GM12878 (cell line): ENCODE data around the gene DNAH5. TPM values are rescaled to one million over a fixed set of nuclear protein-coding genes. Genes with fewer than 3 reads are reported as not detected.

Experiments
- ATAC-seq: fragments of 200-7000 bp; cut with Tn5 transposase; 3 replicates; pipeline ENCODE4 v1.9.1; 2020; ENCODE audit warnings: mild to moderate bottlenecking, moderate library complexity
- BruUV-seq: library from RNA; stranded (reverse); fragments of 400-500 nt; replicated peaks from 2 replicates; lab custom pipeline; 2021; lab: Mats Ljungman, UMichigan
- CTCF ChIA-PET: fragments of 300-600 bp; sonication (Branson Sonifier 250); formaldehyde crosslinking; extraction: SDS; loops from one replicate; lab custom pipeline; 2021; ENCODE audit warnings: inconsistent platforms; lab: Yijun Ruan, JAX
- POLR2A ChIA-PET: fragments of 350-600 bp; formaldehyde crosslinking; extraction: SDS; loops from one replicate; lab custom pipeline; 2021; ENCODE audit warnings: inconsistent platforms; lab: Charles Lee
- RAD21 ChIA-PET: fragments of 300-600 bp; sonication (Branson Sonifier 250); formaldehyde crosslinking; loops from one replicate; lab custom pipeline; 2023; ENCODE audit warnings: antibody characterized with exemption; ENCODE audit not compliant: unreplicated experiment; lab: Charles Lee
- SMC1A ChIA-PET: fragments of 300-600 bp; sonication (Branson Sonifier 250); formaldehyde crosslinking; loops from one replicate; lab custom pipeline; 2023; ENCODE audit not compliant: unreplicated experiment, uncharacterized antibody; lab: Charles Lee
- DNase-seq: peaks from one replicate; pipeline ENCODE4 v3.0.0-alpha.2; 2011; ENCODE audit warnings: low read depth, low spot score
- FAIRE-seq: peaks from 3 replicates; lab custom pipeline; 2011; peaks lifted over from hg19 to GRCh38; lab: Jason Lieb, UNC
- H2AFZ ChIP-seq: 2 replicates; pipeline ENCODE4 v1.6.0; 2011; ENCODE audit warnings: low read depth, low read length, control low read depth; ENCODE audit not compliant: control insufficient read depth
- H3K27ac ChIP-seq: 2 replicates; pipeline ENCODE4 v1.5.1; 2011; ENCODE audit warnings: control low read depth; ENCODE audit not compliant: control insufficient read depth, insufficient read depth
- H3K27me3 ChIP-seq, 2 experiments: replicated peaks in 1 of 2; 2 replicates each; pipeline versions ENCODE4 v1.6.0 to v1.6.1; 2011; ENCODE audit warnings: low read length in 1 of 2; ENCODE audit not compliant: control insufficient read depth in 2 of 2, insufficient read depth in 2 of 2
- H3K36me3 ChIP-seq, 2 experiments: 2 replicates each; pipeline ENCODE4 v1.5.1; 2011; ENCODE audit warnings: low read length in 1 of 2; ENCODE audit not compliant: control insufficient read depth in 2 of 2, insufficient read depth in 2 of 2
- H3K4me1 ChIP-seq: 2 replicates; pipeline ENCODE4 v1.6.1; 2011; ENCODE audit warnings: mild to moderate bottlenecking, low read length, moderate library complexity, mixed read lengths; ENCODE audit not compliant: control insufficient read depth, insufficient read depth
- H3K4me2 ChIP-seq: 2 replicates; pipeline ENCODE4 v1.6.0; 2011; ENCODE audit warnings: control low read depth; ENCODE audit not compliant: control insufficient read depth, insufficient read depth
- H3K4me3 ChIP-seq: fragments of 200-600 bp; sonication (generic); 2 replicates; pipeline ENCODE4 v1.5.1; 2016
- H3K79me2 ChIP-seq: 2 replicates; pipeline ENCODE4 v1.6.0; 2011; ENCODE audit warnings: low read length; ENCODE audit not compliant: control insufficient read depth, insufficient read depth
- H3K9ac ChIP-seq: 2 replicates; pipeline ENCODE4 v1.8.0; 2011; ENCODE audit warnings: low read length, control low read depth, mixed read lengths; ENCODE audit not compliant: control insufficient read depth, insufficient read depth
- H3K9me3 ChIP-seq: replicated peaks from 3 replicates; pipeline ENCODE4 v1.5.1; 2011; ENCODE audit warnings: mild to moderate bottlenecking, low read length; ENCODE audit not compliant: control insufficient read depth, insufficient read depth
- H4K20me1 ChIP-seq: 2 replicates; pipeline ENCODE4 v1.6.0; 2011; ENCODE audit not compliant: control insufficient read depth, insufficient read depth
- CHD1 ChIP-seq: IDR thresholded peaks from 2 replicates; pipeline ENCODE4 v1.6.1; 2012; ENCODE audit warnings: low read depth, low read length, improper control_type of control experiment
- FOS ChIP-seq: IDR thresholded peaks from 3 replicates; pipeline ENCODE4 v1.6.1; 2011; ENCODE audit warnings: borderline replicate concordance; ENCODE audit not compliant: insufficient read length; ENCODE audit errors: extremely low read depth
- HDAC2 ChIP-seq: fragments of 200-600 bp; sonication (generic); IDR thresholded peaks from 2 replicates; pipeline ENCODE4 v1.6.1; 2017
- HDAC6 ChIP-seq: fragments of 200-600 bp; sonication (generic); IDR thresholded peaks from one replicate; pipeline ENCODE4 v1.8.0; 2017; ENCODE audit warnings: antibody characterized with exemption; ENCODE audit not compliant: unreplicated experiment
- KAT2A ChIP-seq: conservative IDR thresholded peaks from 2 replicates; pipeline ENCODE4 v1.6.1; 2011; ENCODE audit warnings: low read depth, low read length; ENCODE audit not compliant: control insufficient read depth
- MXI1 ChIP-seq: fragments of 150-350 bp; IDR thresholded peaks from 2 replicates; pipeline ENCODE4 v1.6.1; 2011; ENCODE audit warnings: low read depth, mild to moderate bottlenecking, inconsistent platforms, low read length, improper control_type of control experiment
- NRF1 ChIP-seq: conservative IDR thresholded peaks from 2 replicates; pipeline ENCODE4 v1.6.1; 2011; ENCODE audit warnings: mild to moderate bottlenecking, low read depth, low read length, improper control_type of control experiment
- POLR2A ChIP-seq: IDR thresholded peaks from 2 replicates; pipeline ENCODE4 v1.6.1; 2011; ENCODE audit warnings: low read depth, mild to moderate bottlenecking, low read length
- STAT3 ChIP-seq: IDR thresholded peaks from 2 replicates; pipeline ENCODE4 v1.6.1; 2011; ENCODE audit warnings: low read depth, low read length, improper control_type of control experiment
- ZNF622 ChIP-seq: fragments of 450-650 bp; IDR thresholded peaks from 2 replicates; pipeline ENCODE4 v1.6.1; 2017; ENCODE audit warnings: mild to moderate bottlenecking, inconsistent platforms
- WGBS: methylation state at CpG from one replicate; pipeline ENCODE4 v1.1.6; 2016; ENCODE audit warnings: low lambda C conversion rate; ENCODE audit not compliant: insufficient replicate concordance, insufficient coverage; ENCODE audit errors: missing lambda C conversion rate; 5-methylcytosine and 5-hydroxymethylcytosine counted together
- in situ Hi-C: fragments of 300-500 bp; cut with MboI; formaldehyde crosslinking; loops from 9 replicates; pipeline ENCODE4 v1.14.3; 2018; ENCODE audit warnings: mixed read lengths
- intact Hi-C: fragments of 100-400 bp; cut with micrococcal nuclease; formaldehyde crosslinking; loops from one replicate; pipeline ENCODE4 v1.14.2; 2022; ENCODE audit not compliant: unreplicated experiment
- polyA plus RNA-seq, 11 experiments: library from polyadenylated mRNA; depleted of rRNA in 4 of 11; unstranded in 6 of 11; stranded (reverse) in 5 of 11; fragments of >200 nt; fragmentation: Nextera tagmentation in 4 of 11; fragmentation: Illumina TruSeq in 1 of 11; extraction: Ambion mirVana in 4 of 11; extraction: Trizol in 1 of 11; gene quantifications; 1 replicate in 1 of 11; 2 replicates in 10 of 11; pipeline versions ENCODE4 v1.2.1 to v1.2.3, GENCODE V29; 2011 to 2016; ENCODE audit warnings: inconsistent platforms in 2 of 11, missing spikeins in 2 of 11, low read depth in 1 of 11
- total RNA-seq, 4 experiments: library from RNA; depleted of rRNA in 3 of 4; stranded (reverse); fragments of >200 nt in 3 of 4; fragmentation: Illumina TruSeq in 1 of 4; extraction: Trizol in 1 of 4; gene quantifications; 2 replicates each; pipeline versions ENCODE4 v1.2.1 to v1.2.3, GENCODE V29; 2013 to 2021
- TF ChIP-seq, protein P1 (sequence below): fragments of 450-650 bp; IDR thresholded peaks from 2 replicates; pipeline ENCODE4 v1.6.1; 2016; ENCODE audit warnings: mild to moderate bottlenecking, moderate library complexity, borderline replicate concordance
- TF ChIP-seq, protein P2 (sequence below): IDR thresholded peaks from 2 replicates; pipeline ENCODE4 v1.6.1; 2012; ENCODE audit warnings: improper control_type of control experiment, low read depth, low read length; ENCODE audit not compliant: insufficient replicate concordance
- TF ChIP-seq, protein P3 (sequence below): fragments of 450-650 bp; IDR thresholded peaks from 2 replicates; pipeline ENCODE4 v1.6.1; 2018; ENCODE audit warnings: borderline replicate concordance, mild to moderate bottlenecking; ENCODE audit not compliant: partially characterized antibody

Gene DNAH5
- total and polyA plus RNA-seq, 10 of the 15 experiments (the other 5 are each of a cell fraction or from before 2014, with no cell fraction given) = under 0.01 to 0.30 (median 0.07) TPM; not detected in 7

DNA sequence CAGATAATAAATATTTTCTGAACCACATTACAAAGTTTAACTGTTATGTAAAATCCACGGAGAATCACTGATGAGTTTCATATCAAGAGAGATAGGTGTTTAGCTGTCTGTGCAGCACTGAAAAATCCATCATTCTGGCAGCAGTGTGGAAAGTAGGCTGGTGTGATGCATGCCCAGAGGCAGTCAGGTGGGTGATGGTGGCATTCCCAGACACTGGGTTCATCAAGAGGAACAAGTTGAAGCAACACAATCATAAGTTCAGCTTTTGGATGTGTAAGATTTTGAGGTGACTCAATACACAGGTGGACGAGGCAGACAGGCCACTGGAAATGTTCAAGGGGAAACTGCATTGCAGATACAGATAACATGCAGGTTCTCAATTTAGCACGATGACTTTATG, 11.9 kb downstream of the DNAH5 start:
- Histone ChIP-seq H3K9ac (no peak overlapping the region), H4K20me1 (no peaks in the 10 kb centered on the region), H3K4me1 (no peaks in the 10 kb centered on the region), H3K9me3 (no peaks in the 10 kb centered on the region; the same call in 2 of the 3 replicates), H3K79me2 (no peaks in the 10 kb centered on the region), H3K4me3 (no peak overlapping the region), H3K36me3 (no peaks in the 10 kb centered on the region), H3K27ac (no peak overlapping the region), H3K4me2 (no peak overlapping the region), H2AFZ (no peak overlapping the region), H3K27me3 (no peaks in the 10 kb centered on the region)
- SMC1A ChIA-PET = no interaction called here
- no TSS peak for BruUV-seq
- ATAC-seq (no peak), FAIRE-seq (no peak), DNase-seq (no peak)
- intact Hi-C loops (no loop called here), in situ Hi-C loops (no loop called here)
- CTCF ChIA-PET = no interaction called here
- POLR2A ChIA-PET = no interaction called here
- WGBS = 16% methylated on average over 3 of the region's 3 CpGs
- RAD21 ChIA-PET = no interaction called here
- TF ChIP-seq HDAC2 (no peak), POLR2A (no peak), STAT3 (no peak), KAT2A (no peak), HDAC6 (no peak), ZNF622 (no peak), FOS (no peak), MXI1 (no peak), NRF1 (no peak), CHD1 (no peak)
- TF ChIP-seq, protein P1, sequence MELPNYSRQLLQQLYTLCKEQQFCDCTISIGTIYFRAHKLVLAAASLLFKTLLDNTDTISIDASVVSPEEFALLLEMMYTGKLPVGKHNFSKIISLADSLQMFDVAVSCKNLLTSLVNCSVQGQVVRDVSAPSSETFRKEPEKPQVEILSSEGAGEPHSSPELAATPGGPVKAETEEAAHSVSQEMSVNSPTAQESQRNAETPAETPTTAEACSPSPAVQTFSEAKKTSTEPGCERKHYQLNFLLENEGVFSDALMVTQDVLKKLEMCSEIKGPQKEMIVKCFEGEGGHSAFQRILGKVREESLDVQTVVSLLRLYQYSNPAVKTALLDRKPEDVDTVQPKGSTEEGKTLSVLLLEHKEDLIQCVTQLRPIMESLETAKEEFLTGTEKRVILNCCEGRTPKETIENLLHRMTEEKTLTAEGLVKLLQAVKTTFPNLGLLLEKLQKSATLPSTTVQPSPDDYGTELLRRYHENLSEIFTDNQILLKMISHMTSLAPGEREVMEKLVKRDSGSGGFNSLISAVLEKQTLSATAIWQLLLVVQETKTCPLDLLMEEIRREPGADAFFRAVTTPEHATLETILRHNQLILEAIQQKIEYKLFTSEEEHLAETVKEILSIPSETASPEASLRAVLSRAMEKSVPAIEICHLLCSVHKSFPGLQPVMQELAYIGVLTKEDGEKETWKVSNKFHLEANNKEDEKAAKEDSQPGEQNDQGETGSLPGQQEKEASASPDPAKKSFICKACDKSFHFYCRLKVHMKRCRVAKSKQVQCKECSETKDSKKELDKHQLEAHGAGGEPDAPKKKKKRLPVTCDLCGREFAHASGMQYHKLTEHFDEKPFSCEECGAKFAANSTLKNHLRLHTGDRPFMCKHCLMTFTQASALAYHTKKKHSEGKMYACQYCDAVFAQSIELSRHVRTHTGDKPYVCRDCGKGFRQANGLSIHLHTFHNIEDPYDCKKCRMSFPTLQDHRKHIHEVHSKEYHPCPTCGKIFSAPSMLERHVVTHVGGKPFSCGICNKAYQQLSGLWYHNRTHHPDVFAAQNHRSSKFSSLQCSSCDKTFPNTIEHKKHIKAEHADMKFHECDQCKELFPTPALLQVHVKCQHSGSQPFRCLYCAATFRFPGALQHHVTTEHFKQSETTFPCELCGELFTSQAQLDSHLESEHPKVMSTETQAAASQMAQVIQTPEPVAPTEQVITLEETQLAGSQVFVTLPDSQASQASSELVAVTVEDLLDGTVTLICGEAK = no peak
- TF ChIP-seq, protein P2, sequence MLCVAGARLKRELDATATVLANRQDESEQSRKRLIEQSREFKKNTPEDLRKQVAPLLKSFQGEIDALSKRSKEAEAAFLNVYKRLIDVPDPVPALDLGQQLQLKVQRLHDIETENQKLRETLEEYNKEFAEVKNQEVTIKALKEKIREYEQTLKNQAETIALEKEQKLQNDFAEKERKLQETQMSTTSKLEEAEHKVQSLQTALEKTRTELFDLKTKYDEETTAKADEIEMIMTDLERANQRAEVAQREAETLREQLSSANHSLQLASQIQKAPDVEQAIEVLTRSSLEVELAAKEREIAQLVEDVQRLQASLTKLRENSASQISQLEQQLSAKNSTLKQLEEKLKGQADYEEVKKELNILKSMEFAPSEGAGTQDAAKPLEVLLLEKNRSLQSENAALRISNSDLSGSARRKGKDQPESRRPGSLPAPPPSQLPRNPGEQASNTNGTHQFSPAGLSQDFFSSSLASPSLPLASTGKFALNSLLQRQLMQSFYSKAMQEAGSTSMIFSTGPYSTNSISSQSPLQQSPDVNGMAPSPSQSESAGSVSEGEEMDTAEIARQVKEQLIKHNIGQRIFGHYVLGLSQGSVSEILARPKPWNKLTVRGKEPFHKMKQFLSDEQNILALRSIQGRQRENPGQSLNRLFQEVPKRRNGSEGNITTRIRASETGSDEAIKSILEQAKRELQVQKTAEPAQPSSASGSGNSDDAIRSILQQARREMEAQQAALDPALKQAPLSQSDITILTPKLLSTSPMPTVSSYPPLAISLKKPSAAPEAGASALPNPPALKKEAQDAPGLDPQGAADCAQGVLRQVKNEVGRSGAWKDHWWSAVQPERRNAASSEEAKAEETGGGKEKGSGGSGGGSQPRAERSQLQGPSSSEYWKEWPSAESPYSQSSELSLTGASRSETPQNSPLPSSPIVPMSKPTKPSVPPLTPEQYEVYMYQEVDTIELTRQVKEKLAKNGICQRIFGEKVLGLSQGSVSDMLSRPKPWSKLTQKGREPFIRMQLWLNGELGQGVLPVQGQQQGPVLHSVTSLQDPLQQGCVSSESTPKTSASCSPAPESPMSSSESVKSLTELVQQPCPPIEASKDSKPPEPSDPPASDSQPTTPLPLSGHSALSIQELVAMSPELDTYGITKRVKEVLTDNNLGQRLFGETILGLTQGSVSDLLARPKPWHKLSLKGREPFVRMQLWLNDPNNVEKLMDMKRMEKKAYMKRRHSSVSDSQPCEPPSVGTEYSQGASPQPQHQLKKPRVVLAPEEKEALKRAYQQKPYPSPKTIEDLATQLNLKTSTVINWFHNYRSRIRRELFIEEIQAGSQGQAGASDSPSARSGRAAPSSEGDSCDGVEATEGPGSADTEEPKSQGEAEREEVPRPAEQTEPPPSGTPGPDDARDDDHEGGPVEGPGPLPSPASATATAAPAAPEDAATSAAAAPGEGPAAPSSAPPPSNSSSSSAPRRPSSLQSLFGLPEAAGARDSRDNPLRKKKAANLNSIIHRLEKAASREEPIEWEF = no peak
- TF ChIP-seq, protein P3, sequence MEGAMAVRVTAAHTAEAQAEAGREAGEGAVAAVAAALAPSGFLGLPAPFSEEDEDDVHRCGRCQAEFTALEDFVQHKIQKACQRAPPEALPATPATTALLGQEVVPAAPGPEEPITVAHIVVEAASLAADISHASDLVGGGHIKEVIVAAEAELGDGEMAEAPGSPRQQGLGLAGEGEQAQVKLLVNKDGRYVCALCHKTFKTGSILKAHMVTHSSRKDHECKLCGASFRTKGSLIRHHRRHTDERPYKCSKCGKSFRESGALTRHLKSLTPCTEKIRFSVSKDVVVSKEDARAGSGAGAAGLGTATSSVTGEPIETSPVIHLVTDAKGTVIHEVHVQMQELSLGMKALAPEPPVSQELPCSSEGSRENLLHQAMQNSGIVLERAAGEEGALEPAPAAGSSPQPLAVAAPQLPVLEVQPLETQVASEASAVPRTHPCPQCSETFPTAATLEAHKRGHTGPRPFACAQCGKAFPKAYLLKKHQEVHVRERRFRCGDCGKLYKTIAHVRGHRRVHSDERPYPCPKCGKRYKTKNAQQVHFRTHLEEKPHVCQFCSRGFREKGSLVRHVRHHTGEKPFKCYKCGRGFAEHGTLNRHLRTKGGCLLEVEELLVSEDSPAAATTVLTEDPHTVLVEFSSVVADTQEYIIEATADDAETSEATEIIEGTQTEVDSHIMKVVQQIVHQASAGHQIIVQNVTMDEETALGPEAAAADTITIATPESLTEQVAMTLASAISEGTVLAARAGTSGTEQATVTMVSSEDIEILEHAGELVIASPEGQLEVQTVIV = no peak
